DLD1 (cell line): ENCODE results near the gene KASH5.
"Not testable (repeated sequence)": the region's sequence is repeated elsewhere in the genome, so short reads cannot be mapped to it uniquely, and the experiment has no call there.

ENCODE experiments used
- in situ Hi-C: cut with HindIII; loops from 2 replicates; pipeline ENCODE4 v1.10.0; 2017; ENCODE audit warnings: low sequenced_read_pairs

KASH5 gene

DNA sequence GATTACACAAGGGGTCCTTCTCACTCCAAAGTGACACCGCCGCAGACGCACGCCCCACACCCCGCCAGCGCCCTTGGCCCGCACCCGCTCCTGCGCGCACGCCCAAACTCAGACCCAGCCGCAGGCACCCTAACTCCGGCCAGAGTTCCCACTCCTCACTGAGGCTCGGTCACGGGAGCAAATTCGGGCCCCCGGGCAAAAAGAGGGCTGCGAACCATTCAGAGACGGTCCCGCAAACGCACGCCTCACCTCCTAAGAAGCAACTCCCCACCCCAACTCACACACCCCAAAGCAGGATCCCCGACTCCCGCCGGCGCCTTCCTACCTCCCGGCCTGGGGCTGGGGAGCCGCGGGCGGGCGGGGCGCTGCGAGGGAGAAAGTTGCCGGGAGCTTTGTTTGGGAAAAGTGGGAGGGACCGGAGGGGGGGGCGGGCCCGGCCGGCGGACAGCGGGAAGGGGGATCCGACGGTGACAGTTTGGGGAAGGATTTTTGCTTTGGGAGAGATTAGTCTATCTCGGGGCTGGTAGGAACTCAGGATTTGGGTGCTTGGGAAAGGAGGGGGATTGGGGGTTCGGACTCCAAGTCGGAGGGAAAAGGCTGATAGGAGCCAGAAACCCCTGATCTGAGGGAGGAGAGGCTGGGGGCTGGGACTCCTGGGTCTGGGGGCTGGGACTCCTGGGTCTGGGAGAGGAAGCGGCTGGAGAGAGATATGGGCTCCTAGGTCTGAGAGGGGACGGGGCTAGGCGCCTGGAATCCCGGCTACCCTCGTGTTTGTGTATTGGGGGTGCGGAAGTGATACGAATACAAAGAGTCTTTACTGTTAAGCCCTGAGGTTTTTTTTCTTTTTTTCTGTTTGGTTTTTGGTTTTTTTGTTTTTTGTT, 25.8 kb upstream of the KASH5 start, which contains the start of gene TEAD2:
Gene TEAD2 (minus strand): TSS at position 369 of the 881 bp plus-strand sequence. CDS start 2,341 bp downstream, outside the sequence.
- in situ Hi-C loops, result no loop called here

DNA sequence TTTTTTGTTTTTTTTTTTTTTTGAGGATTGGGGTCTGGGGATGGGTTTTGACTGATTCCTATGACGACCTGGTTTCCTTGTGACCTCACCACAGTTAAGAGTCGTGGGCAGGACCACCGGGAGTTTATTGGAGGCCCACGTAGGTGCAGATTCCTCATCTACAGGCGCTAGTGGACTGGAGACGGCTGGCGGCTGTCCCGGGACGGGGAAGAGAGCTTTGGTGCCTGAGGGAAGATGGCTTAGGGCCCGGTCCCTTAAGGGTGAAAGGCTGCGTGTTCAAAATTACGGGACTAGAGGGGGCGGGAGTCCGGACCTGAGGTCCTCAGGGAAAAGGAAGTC, 25.2 kb upstream of the KASH5 start:
- in situ Hi-C loops, result no loop called here

DNA sequence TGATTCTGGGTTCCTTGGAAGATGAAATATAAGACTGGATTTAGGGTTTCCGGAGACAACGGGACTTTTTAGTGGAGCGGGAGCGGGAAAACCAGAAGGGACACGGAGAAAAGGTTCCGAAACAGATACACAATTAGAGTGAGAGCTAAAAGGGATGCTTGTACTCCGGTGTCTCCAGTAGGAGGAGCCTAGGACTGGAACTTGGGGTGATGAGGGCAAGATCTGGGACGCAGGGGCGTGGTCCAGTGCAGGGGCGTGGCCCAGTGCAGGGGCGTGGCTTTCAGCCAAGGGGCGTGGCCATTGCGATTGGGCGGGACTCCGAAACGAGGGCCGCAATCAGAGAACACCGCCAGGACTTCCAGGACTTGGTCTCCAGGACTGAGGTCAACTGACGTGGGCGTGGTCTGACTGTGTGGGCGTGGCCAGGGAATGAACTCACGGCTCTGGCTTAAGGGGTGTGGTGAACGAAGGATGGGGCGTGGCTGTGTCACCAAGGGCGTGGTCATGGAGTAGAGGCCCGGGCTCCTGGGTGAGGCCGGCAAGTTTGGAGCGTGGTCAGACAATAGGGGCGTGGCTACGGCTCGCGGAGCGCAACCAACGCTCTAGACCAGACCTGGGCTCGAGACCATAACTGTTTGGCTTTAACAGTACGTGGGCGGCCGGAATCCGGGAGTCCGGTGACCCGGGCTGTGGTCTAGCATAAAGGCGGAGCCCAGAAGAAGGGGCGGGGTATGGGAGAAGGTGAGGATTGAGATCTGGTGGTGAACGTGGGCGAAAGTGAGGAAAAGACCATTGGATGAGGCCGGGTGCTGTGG, 24.6 kb upstream of the KASH5 start, which contains the start of gene DKKL1:
Gene DKKL1 (plus strand): TSS at position 610 of the 815 bp plus-strand sequence. CDS start 122 bp downstream, at position 732.
- in situ Hi-C loops, result no loop called here

GRCh38 chr19:49364083-49364737, 23.8 kb upstream of the KASH5 start:
- in situ Hi-C loops, result no loop called here

GRCh38 chr19:49366110-49366509, 21.9 kb upstream of the KASH5 start:
- in situ Hi-C loops, result no loop called here

GRCh38 chr19:49368711-49369358, 19.2 kb upstream of the KASH5 start:
- in situ Hi-C loops, result no loop called here

DNA sequence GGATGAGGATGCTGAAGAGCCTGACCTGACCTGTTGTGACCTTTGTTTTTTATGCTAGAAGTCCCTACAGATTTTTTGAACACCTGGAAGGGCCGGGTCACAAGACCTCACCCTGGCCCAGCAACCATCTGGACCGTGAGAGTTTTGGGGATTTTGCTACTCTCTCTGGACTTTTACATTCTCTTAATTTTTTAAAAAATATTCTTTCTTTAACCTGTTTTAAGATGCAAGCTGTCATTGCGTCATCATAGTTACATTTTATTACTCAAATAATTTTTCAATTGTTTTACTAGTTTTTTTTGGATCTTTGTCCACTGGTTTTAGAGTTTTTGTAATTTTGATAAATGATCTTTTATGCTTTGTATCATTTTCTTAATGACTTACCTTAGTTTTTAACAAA, 16.9 kb upstream of the KASH5 start:
- in situ Hi-C loops, result no loop called here

GRCh38 chr19:49373174-49373573, 14.9 kb upstream of the KASH5 start:
- in situ Hi-C loops, result not testable (repeated sequence)

GRCh38 chr19:49374665-49375434, 13.2 kb upstream of the KASH5 start:
- in situ Hi-C loops, result no loop called here

DNA sequence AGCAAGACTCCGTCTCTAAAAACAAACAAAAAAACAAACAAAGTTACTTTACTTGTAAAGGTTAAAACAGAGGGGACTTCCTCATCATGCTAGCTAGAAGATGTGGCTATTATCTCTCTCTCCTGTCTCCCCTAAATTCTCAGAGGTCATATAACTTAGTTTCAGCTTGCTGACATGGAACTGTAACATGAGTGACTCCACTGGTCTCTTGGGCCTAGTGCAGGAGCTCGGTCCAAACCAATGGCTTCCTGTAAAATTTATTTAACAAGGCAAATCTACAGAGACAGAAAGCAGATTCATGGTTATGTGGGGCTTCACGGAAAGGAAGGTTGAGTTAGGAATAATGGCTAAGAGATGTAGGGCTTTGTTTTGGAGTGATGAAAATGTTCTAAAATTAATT, 9.5 kb upstream of the KASH5 start:
- in situ Hi-C loops, result no loop called here

DNA sequence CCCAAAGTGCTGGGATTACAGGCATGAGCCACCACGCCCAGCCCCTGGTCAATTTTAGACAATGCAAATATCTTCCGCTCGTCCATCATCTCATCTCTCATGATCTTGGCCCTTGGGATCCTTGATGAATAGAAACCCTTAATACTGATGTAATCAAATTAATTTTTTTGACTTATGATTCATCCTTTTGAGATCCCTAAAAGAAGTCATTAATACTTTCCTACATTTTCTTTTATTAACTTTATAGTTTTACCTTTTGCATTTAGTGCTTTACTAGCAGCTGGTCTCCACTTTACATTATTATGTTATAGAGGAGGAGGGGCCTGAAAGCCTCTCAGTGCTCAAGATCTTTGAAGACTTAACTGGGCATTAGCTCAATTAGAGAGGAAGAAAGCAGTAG, 7.7 kb upstream of the KASH5 start:
- in situ Hi-C loops, result no loop called here

DNA sequence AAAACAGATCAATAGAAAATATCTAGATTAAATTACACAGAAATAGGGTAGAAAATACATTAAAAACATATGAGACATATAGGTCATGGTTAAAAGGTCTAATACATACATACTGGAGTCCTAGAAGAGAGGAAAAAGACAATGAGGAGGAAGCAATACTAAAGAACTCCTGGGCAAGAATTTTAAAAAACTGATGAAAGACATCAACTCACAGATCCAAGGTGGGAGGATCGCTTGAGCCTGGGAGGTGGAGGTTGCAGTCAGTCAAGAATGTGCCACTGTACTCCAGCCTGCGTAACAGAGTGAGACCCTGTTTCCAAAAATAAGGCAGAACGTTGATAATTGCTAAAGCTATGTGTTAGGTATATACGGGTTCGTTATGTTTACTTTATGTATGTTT, 5.4 kb upstream of the KASH5 start:
- in situ Hi-C loops, result no loop called here

DNA sequence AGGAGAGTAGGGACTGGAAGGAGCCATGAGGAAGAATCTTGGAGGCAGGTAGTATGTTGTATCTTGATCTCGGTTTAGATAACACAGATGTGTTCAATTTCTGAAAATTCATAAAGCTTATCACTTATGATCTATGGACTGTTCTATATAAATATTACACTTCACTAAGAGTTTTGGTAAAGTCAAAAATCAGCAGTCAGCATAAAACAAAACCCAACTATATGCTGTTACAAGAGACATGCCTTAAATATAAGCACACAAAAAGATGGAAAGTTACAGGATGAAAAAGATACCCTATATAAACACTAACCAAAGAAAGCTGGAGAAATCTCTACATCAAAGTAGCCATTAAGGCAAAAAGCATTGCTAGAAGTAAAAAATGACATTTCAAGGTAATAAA, 4.5 kb upstream of the KASH5 start:
- in situ Hi-C loops, result no loop called here

DNA sequence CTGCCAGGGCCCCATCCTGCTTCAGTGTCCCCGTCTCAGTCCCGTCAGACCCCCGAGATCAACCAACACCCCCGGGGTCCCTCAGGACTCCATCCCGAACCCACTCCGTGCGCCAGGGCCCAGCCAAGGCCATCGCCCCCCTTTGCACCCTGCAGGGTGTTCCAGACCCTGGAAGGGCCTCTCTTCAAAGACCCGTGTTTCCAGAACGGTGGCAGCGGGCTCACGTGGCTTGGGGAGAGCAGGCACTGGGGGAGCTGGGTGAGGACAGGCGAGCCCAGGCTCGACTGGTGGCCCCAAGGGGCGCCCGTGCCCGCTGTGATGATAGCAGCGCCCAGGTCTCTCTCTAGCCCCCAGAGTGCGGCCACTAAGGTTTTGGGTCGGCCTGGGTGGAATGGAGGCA, 1.4 kb downstream of the KASH5 start:
- in situ Hi-C loops, result no loop called here

- in situ Hi-C loops, result no loop called here
Observed at GRCh38 chr19:49390131-49390928, 2.3 kb downstream of the KASH5 start.

GRCh38 chr19:49390929-49391359, 2.9 kb downstream of the KASH5 start:
- in situ Hi-C loops, result no loop called here

DNA sequence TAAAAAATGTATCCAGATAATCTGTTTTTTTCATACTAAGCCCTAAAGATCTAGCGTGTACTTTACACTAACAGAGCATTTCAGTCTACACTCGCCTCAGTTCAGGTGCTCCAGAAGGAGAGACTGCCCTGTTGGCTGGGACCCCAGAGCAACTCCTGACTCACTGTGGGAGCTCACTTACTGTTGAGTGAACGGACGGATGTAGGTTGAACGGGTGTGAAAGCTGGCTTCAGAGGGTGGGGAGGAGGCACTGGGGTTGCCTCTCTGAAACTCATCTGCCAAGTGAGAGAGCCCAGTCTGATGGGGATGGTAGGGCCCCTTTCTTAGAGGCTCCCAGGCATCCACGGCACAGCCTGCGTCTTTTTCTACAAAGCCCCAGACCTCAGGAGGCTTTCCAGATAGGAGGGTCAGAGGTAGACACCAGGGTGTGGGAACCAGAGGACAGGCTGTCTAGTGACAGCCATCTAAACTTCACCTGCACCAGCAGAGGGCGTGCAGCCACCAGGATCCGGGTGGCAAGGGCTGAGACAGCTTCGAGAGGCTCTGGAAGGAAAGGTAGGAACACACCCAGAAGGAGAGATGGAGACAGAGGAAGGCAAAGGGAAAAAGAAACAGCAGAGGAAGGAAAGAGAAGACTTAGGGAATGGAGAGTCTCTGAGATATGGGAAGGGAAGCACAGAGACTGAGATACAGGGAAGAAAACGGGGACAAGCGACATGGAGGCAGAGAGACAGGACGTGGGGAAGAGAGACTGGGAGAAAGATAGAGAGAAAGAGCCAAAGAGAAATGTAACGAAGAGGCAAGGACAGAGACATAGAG, 3.7 kb downstream of the KASH5 start:
- in situ Hi-C loops, result no loop called here

DNA sequence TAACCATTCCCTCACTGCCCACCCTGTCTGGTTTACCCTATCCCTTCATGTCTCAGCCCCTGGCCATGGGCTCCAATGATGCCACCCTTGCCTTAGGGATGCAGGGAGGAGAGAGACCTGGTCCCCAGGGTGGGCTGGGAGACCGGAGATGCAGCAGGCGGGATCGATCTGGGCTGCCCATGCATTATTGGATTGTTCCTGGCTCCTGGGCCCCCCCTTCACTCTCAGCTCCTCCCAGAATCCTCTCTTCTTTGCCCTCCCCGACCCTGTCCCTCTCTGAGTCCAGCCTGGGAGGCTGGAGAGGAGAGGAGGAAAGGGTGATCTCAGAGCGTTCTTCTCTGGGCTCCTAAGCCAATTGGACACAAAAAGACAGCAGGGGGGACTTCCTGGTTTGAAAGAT, 5.8 kb downstream of the KASH5 start:
- in situ Hi-C loops, result no loop called here
